ENCODE measurements around the gene PWWP2A.
"Not testable (repeated sequence)": the region's sequence is repeated elsewhere in the genome, so short reads cannot be mapped to it uniquely, and the experiment has no call there.

PWWP2A gene

DNA sequence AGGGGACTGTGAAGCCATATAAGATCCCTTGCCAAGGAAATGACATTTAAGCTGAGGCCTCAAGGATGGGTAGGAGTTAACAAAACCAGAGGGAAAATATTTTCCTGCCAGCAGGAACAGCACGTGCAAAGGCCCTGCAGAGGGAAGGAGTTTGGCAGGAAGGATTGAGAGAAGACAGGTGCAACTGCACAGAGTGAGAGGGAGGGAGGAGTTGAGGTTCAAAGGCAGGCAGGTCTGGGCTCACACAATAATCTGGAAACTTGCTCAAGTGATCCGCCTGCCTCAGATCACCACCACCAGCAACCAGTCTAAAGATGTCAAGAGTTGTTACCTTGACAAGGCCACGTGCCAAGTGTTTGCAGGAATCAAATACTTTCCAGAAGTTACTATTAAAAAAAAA is 31.1 kb upstream of the PWWP2A start:
- H4K8ac ChIP-seq (ENCODE audit: low read length) = no peak overlapping the region
- no peak overlapping the region for H3K4me3 ChIP-seq (ENCODE audit: insufficient read depth in 1 of 2, low read depth in 1 of 2, low read length in 2 of 2)
- H3K9ac ChIP-seq (ENCODE audit: low read length) = no peak overlapping the region
- no peak overlapping the region for H2BK120ac ChIP-seq (ENCODE audit: low read depth, low read length)
- no peak overlapping the region for H3K4ac ChIP-seq (ENCODE audit: low read depth in 1 of 2, low read length in 2 of 2)
- H2BK15ac ChIP-seq (ENCODE audit: low read depth, poor library complexity, severe bottlenecking) = no peak overlapping the region
- H4K91ac ChIP-seq (ENCODE audit: low read length) = no peak overlapping the region
- H3K4me1 ChIP-seq (ENCODE audit: control insufficient read depth, insufficient read depth, low read depth, low read length) = no peaks in the 10 kb centered on the region
- H3K27ac ChIP-seq (ENCODE audit: low read length, poor library complexity, severe bottlenecking) = no peak overlapping the region
- H3K18ac ChIP-seq (ENCODE audit: low read depth in 1 of 2, low read length in 2 of 2) = no peak overlapping the region
- H3K14ac ChIP-seq (ENCODE audit: low read length in 2 of 2) = no peak overlapping the region
- no peak overlapping the region for H2AK5ac ChIP-seq (ENCODE audit: low read length, severe bottlenecking)
- H3K23ac ChIP-seq (ENCODE audit: low read length in 2 of 2) = no peak overlapping the region
- H2BK5ac ChIP-seq (ENCODE audit: low read depth, low read length, poor library complexity, severe bottlenecking) = no peak overlapping the region
- H2BK12ac ChIP-seq (ENCODE audit: low read length in 2 of 2) = no peak overlapping the region
- no peaks in the 10 kb centered on the region for H3K36me3 ChIP-seq (ENCODE audit: control insufficient read depth in 1 of 2, insufficient read depth in 2 of 2, low read depth in 1 of 2, low read length in 2 of 2)
- no peaks in the 10 kb centered on the region for H3K27me3 ChIP-seq (ENCODE audit: control insufficient read depth in 1 of 2, insufficient read depth in 1 of 2, low read length in 2 of 2)
- no peak for DNase-seq
- no peak overlapping the region for H2AFZ ChIP-seq (ENCODE audit: low read depth, low read length)
- H3K4me2 ChIP-seq (ENCODE audit: low read length, poor library complexity, severe bottlenecking) = no peak overlapping the region
- 92% methylated on average over 3 of the region's 3 CpGs for WGBS
- H3K9me3 ChIP-seq (ENCODE audit: control insufficient read depth, low read length) = no peaks in the 10 kb centered on the region
- no peaks in the 10 kb centered on the region for H3K79me1 ChIP-seq (replicated peaks; ENCODE audit: low read length, poor library complexity, severe bottlenecking)

DNA sequence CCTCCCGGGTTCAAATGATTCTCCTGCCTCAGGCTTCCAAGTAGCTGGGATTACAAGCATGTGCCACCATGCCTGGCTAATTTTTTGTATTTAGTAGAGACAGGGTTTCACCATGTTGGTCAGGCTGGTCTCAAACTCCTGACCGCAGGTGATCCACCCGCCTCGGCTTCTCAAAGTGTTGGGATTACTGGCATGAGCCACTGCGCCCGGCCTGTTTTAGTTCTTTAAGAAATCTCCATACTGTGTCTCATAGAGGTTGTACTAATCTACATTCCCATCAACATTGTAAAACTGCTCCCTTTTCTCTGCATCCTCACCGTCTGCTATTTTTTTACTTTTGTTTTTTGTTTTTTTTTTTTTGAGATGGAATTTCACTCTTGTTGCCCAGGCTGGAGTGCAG is 25.2 kb upstream of the PWWP2A start:
- not testable (repeated sequence) for H3K27ac ChIP-seq (ENCODE audit: low read length, poor library complexity, severe bottlenecking); H2AK5ac ChIP-seq (ENCODE audit: low read length, severe bottlenecking); H3K4me1 ChIP-seq (ENCODE audit: control insufficient read depth, insufficient read depth, low read depth, low read length); H3K14ac ChIP-seq (ENCODE audit: low read length in 2 of 2); H2AFZ ChIP-seq (ENCODE audit: low read depth, low read length); H3K36me3 ChIP-seq (ENCODE audit: control insufficient read depth in 1 of 2, insufficient read depth in 2 of 2, low read depth in 1 of 2, low read length in 2 of 2); H4K91ac ChIP-seq (ENCODE audit: low read length); H3K9me3 ChIP-seq (ENCODE audit: control insufficient read depth, low read length); H2BK15ac ChIP-seq (ENCODE audit: low read depth, poor library complexity, severe bottlenecking); H2BK120ac ChIP-seq (ENCODE audit: low read depth, low read length); DNase-seq; H3K79me1 ChIP-seq (replicated peaks; ENCODE audit: low read length, poor library complexity, severe bottlenecking); H3K18ac ChIP-seq (ENCODE audit: low read depth in 1 of 2, low read length in 2 of 2); H2BK12ac ChIP-seq (ENCODE audit: low read length in 2 of 2); H3K27me3 ChIP-seq (ENCODE audit: control insufficient read depth in 1 of 2, insufficient read depth in 1 of 2, low read length in 2 of 2); H3K23ac ChIP-seq (ENCODE audit: low read length in 2 of 2); H3K9ac ChIP-seq (ENCODE audit: low read length); H3K4me3 ChIP-seq (ENCODE audit: insufficient read depth in 1 of 2, low read depth in 1 of 2, low read length in 2 of 2); H4K8ac ChIP-seq (ENCODE audit: low read length); H3K4me2 ChIP-seq (ENCODE audit: low read length, poor library complexity, severe bottlenecking); H3K4ac ChIP-seq (ENCODE audit: low read depth in 1 of 2, low read length in 2 of 2); H2BK5ac ChIP-seq (ENCODE audit: low read depth, low read length, poor library complexity, severe bottlenecking)
- WGBS = 95% methylated on average over 6 of the region's 7 CpGs

DNA sequence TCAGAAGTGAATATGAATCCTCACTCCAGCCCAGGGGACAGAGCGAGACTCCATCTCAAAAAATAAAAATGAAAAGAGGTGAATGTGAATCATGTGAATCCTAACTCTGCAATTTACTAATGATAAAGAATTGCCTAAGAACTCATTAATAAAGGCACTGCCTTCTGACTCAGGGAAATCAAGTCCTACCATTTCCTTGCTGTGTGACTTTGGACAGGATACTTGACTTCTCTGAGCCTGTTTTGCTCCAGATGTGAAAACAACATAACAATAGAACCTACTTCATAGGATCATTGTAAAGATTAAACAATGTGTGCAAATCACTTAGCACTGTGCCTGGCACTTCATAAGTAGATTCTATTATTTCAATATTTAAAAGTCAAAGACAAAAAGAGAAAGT is 15.1 kb upstream of the PWWP2A start:
- no peaks in the 10 kb centered on the region for H3K27me3 ChIP-seq (ENCODE audit: control insufficient read depth in 1 of 2, insufficient read depth in 1 of 2, low read length in 2 of 2)
- H2BK120ac ChIP-seq (ENCODE audit: low read depth, low read length) = no peak overlapping the region
- H4K91ac ChIP-seq (ENCODE audit: low read length) = no peak overlapping the region
- no peak overlapping the region for H3K4me2 ChIP-seq (ENCODE audit: low read length, poor library complexity, severe bottlenecking)
- peak overlapping the region; percentile 63 for H3K9ac ChIP-seq (ENCODE audit: low read length)
- H2BK15ac ChIP-seq (ENCODE audit: low read depth, poor library complexity, severe bottlenecking) = no peak overlapping the region
- H4K8ac ChIP-seq (ENCODE audit: low read length) = no peak overlapping the region
- H3K14ac ChIP-seq (ENCODE audit: low read length in 2 of 2) = no peak overlapping the region
- no peak overlapping the region for H2AFZ ChIP-seq (ENCODE audit: low read depth, low read length)
- no peaks in the 10 kb centered on the region for H3K79me1 ChIP-seq (replicated peaks; ENCODE audit: low read length, poor library complexity, severe bottlenecking)
- no peak overlapping the region for H3K4me3 ChIP-seq (ENCODE audit: insufficient read depth in 1 of 2, low read depth in 1 of 2, low read length in 2 of 2)
- H3K9me3 ChIP-seq (ENCODE audit: control insufficient read depth, low read length) = no peaks in the 10 kb centered on the region
- no peak for DNase-seq
- H2BK5ac ChIP-seq (ENCODE audit: low read depth, low read length, poor library complexity, severe bottlenecking) = no peak overlapping the region
- no peak overlapping the region for H3K4ac ChIP-seq (ENCODE audit: low read depth in 1 of 2, low read length in 2 of 2)
- no peak overlapping the region for H2AK5ac ChIP-seq (ENCODE audit: low read length, severe bottlenecking)
- no peak overlapping the region for H3K27ac ChIP-seq (ENCODE audit: low read length, poor library complexity, severe bottlenecking)
- H3K18ac ChIP-seq (ENCODE audit: low read depth in 1 of 2, low read length in 2 of 2) = no peak overlapping the region
- no peaks in the 10 kb centered on the region for H3K36me3 ChIP-seq (ENCODE audit: control insufficient read depth in 1 of 2, insufficient read depth in 2 of 2, low read depth in 1 of 2, low read length in 2 of 2)
- WGBS = 100% methylated on average over 1 of the region's 1 CpG
- no peak overlapping the region for H2BK12ac ChIP-seq (ENCODE audit: low read length in 2 of 2)
- peaks cover 7% of the 10 kb centered on the region for H3K4me1 ChIP-seq (ENCODE audit: control insufficient read depth, insufficient read depth, low read depth, low read length)
- no peak overlapping the region for H3K23ac ChIP-seq (ENCODE audit: low read length in 2 of 2)

DNA sequence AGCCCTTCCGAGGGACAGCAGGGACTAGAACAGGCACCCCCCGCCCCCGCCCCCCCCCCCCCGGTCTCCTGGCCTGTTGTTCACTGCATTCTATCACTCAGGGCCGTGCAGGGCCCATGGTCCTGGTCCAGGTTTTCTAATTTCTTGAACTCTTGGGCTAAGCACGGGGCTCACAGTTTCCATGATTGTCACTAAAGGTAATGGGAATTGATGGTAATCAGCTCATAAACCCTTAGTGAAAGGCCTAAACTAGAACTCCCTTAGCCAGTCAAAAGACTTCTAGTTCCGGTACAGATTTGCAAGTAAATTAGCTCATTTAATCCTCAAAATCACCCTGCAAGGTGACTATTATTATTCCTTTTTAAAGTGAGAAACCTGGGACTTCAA is 14.7 kb upstream of the PWWP2A start:
- Histone ChIP-seq H2BK120ac (ENCODE audit: low read depth, low read length) (peak overlapping the region; percentile 86), H3K79me1 (replicated peaks; ENCODE audit: low read length, poor library complexity, severe bottlenecking) (no peaks in the 10 kb centered on the region), H3K4me1 (ENCODE audit: control insufficient read depth, insufficient read depth, low read depth, low read length) (peaks cover 7% of the 10 kb centered on the region), H3K9ac (ENCODE audit: low read length) (peak overlapping the region; percentile 63), H3K4ac (ENCODE audit: low read depth in 1 of 2, low read length in 2 of 2) (no peak overlapping the region), H3K4me2 (ENCODE audit: low read length, poor library complexity, severe bottlenecking) (no peak overlapping the region), H3K14ac (ENCODE audit: low read length in 2 of 2) (no peak overlapping the region), H3K23ac (ENCODE audit: low read length in 2 of 2) (no peak overlapping the region), H2AFZ (ENCODE audit: low read depth, low read length) (no peak overlapping the region), H3K4me3 (ENCODE audit: insufficient read depth in 1 of 2, low read depth in 1 of 2, low read length in 2 of 2) (no peak overlapping the region), H2BK12ac (ENCODE audit: low read length in 2 of 2) (no peak overlapping the region), H2AK5ac (ENCODE audit: low read length, severe bottlenecking) (no peak overlapping the region), H3K36me3 (ENCODE audit: control insufficient read depth in 1 of 2, insufficient read depth in 2 of 2, low read depth in 1 of 2, low read length in 2 of 2) (no peaks in the 10 kb centered on the region), H3K27ac (ENCODE audit: low read length, poor library complexity, severe bottlenecking) (no peak overlapping the region), H4K8ac (ENCODE audit: low read length) (peak overlapping the region; percentile 52), H2BK5ac (ENCODE audit: low read depth, low read length, poor library complexity, severe bottlenecking) (no peak overlapping the region), H4K91ac (ENCODE audit: low read length) (no peak overlapping the region), H2BK15ac (ENCODE audit: low read depth, poor library complexity, severe bottlenecking) (no peak overlapping the region), H3K27me3 (ENCODE audit: control insufficient read depth in 1 of 2, insufficient read depth in 1 of 2, low read length in 2 of 2) (no peaks in the 10 kb centered on the region), H3K9me3 (ENCODE audit: control insufficient read depth, low read length) (no peaks in the 10 kb centered on the region), H3K18ac (ENCODE audit: low read depth in 1 of 2, low read length in 2 of 2) (no peak overlapping the region)
- DNase-seq = no peak
- WGBS = 76% methylated on average over 3 of the region's 7 CpGs

Measured in mesenchymal stem cell (in vitro differentiated cells and primary cell).